ENCODE data around the gene OR51D1.

DNA sequence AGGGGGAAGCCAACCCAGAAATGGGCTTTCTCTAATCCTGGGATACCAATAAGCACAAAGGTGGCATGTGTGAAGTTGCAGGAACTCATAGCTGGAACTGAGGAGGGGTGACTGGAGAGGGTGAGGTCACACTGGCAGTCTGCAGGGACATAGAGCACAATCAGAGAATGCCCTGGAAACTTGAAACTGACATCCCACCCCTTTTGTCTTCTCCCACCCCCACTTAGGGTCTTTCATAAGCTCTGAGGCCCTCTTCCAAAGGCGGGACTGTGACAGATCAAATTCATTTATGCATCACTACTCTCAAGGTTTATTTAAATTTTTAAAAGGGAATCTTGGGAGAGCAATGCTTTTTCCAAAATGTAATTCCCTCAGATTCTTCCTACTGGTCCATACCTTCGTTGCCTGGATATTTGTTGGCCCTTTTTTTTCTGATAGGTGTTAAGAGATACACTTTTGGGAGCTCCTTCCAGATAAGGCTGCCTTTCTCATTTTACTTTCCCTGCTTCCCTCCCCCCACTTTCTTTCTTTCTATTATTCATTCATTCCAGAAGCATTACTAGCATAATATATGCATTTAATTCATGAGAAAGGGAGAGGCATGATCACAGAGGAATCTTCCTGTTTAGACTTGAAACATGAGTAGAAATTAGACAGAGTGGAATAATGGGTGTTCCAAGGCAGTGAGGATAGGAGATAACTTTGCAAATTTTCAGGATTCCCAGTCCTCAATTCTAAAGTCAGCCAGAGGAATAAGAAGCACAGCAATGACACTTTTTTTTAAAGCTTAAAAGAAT lies 45.5 kb downstream of the OR51D1 start:
- TF ChIP-seq, protein P1, sequence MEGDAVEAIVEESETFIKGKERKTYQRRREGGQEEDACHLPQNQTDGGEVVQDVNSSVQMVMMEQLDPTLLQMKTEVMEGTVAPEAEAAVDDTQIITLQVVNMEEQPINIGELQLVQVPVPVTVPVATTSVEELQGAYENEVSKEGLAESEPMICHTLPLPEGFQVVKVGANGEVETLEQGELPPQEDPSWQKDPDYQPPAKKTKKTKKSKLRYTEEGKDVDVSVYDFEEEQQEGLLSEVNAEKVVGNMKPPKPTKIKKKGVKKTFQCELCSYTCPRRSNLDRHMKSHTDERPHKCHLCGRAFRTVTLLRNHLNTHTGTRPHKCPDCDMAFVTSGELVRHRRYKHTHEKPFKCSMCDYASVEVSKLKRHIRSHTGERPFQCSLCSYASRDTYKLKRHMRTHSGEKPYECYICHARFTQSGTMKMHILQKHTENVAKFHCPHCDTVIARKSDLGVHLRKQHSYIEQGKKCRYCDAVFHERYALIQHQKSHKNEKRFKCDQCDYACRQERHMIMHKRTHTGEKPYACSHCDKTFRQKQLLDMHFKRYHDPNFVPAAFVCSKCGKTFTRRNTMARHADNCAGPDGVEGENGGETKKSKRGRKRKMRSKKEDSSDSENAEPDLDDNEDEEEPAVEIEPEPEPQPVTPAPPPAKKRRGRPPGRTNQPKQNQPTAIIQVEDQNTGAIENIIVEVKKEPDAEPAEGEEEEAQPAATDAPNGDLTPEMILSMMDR (IDR thresholded peaks at IDR 0.05), result no peak
- TF ChIP-seq POLR2A (IDR thresholded peaks at IDR 0.05) (no peak), EP300 (IDR thresholded peaks at IDR 0.05) (no peak)

Measured in sigmoid colon (tissue), 4 donors.